Measurements from ENCODE around the gene TMSB4X. TPM values are rescaled to one million over a fixed set of nuclear protein-coding genes. Genes with fewer than 3 reads are reported as not detected.

Gene TMSB4X
- total RNA-seq, 1 donor from 2014 or later = 2,924 TPM

DNA sequence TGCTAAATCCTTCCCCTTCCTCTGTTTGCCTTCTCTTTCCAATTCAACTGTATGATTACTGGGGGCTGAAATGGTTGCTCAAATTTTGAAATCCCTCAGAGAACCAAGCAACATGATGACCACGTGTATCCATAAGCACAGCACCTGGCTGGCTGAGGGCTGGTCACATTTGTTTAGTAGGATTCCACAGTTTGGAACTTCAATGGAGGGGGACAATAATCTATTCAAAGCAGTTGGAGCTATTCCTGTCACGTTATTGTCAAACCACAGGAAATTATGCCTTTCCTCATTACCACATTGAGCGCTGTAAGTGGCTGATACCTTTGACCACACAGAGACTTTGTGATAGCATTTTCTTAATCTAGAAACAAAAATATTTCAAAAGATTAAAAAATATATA lies 7.0 kb downstream of the TMSB4X start:
- TF ChIP-seq, protein P1, sequence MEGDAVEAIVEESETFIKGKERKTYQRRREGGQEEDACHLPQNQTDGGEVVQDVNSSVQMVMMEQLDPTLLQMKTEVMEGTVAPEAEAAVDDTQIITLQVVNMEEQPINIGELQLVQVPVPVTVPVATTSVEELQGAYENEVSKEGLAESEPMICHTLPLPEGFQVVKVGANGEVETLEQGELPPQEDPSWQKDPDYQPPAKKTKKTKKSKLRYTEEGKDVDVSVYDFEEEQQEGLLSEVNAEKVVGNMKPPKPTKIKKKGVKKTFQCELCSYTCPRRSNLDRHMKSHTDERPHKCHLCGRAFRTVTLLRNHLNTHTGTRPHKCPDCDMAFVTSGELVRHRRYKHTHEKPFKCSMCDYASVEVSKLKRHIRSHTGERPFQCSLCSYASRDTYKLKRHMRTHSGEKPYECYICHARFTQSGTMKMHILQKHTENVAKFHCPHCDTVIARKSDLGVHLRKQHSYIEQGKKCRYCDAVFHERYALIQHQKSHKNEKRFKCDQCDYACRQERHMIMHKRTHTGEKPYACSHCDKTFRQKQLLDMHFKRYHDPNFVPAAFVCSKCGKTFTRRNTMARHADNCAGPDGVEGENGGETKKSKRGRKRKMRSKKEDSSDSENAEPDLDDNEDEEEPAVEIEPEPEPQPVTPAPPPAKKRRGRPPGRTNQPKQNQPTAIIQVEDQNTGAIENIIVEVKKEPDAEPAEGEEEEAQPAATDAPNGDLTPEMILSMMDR (IDR thresholded peaks at IDR 0.05) = no peak
- H3K27me3 Mint-ChIP-seq (ENCODE audit: unreplicated experiment) = no peaks in the 10 kb centered on the region

DNA sequence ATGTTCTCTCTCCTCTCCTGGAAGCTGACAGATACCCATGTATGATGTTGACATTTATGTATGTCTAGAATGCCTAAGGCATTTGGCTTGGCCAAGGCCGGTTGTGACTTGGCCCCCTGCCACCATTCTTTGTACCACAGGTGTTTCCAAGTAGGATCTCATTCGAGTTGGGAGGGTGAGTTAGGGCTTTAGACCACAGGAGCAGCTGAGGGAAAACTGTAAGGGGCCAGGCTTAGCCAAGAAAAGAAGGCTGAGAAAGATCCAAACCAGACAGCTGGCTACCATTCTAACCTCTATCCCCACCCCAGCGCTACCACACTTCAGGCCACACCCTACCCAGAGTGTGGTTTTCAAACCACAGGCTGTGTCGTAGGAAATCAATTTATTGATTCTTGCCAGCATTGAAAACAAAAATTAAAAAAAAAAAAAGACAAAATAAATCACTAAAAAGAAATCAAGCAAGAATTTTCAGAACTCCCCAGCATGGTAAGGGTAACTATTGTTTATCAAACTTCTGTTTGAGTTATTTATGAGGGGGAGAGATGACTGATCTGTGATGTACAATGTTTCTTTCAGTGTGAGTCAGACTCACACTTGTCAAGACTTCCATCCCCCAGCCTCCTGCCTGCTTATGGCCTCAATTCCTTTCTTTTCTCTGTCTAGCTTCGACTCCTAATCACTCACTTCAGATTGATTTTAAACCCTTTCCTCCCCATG lies 9.9 kb downstream of the TMSB4X start:
- Mint-ChIP-seq H3K4me3 (ENCODE audit: unreplicated experiment) (no peak overlapping the region), H3K9me3 (ENCODE audit: unreplicated experiment) (peaks cover 10% of the 10 kb centered on the region), H3K27ac (ENCODE audit: unreplicated experiment) (peak overlapping the region; percentile 66), H3K36me3 (ENCODE audit: unreplicated experiment) (no peaks in the 10 kb centered on the region), H3K27me3 (ENCODE audit: unreplicated experiment) (no peaks in the 10 kb centered on the region), H3K4me1 (ENCODE audit: unreplicated experiment) (peaks cover 32% of the 10 kb centered on the region)
- TF ChIP-seq, protein P1 (IDR thresholded peaks at IDR 0.05) = no peak
- no peak for DNase-seq (ENCODE audit: extremely low spot score, unreplicated experiment)

More for the DNA sequence above, 7.0 kb downstream of the TMSB4X start:
- Mint-ChIP-seq H3K27ac (ENCODE audit: unreplicated experiment) (no peak overlapping the region), H3K4me1 (ENCODE audit: unreplicated experiment) (peaks cover 42% of the 10 kb centered on the region), H3K9me3 (ENCODE audit: unreplicated experiment) (peaks cover 8% of the 10 kb centered on the region), H3K4me3 (ENCODE audit: unreplicated experiment) (no peak overlapping the region), H3K36me3 (ENCODE audit: unreplicated experiment) (peaks cover 10% of the 10 kb centered on the region)
- no peak for DNase-seq (ENCODE audit: extremely low spot score, unreplicated experiment)

DNA sequence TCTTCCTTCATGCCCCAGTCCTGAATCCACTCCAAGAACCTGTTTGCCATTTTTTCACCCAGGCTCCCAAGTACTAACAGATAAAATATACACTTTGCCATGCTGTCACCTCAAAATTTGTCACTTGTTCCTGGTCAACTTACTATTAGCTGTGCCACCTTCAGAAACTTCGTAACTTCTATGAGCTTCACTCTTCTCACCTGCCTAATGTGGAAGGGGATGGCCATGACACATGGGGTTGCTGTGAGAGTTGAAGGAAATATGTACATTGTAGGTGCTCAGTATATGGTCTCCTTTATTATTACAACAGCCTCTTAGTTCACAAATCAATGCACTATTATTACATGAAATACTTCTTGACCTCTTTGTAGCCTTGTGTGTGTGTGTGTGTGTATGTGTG lies 10.4 kb downstream of the TMSB4X start:
- no peak overlapping the region for H3K4me3 Mint-ChIP-seq (ENCODE audit: unreplicated experiment)
- H3K27me3 Mint-ChIP-seq (ENCODE audit: unreplicated experiment) = no peaks in the 10 kb centered on the region
- DNase-seq (ENCODE audit: extremely low spot score, unreplicated experiment) = no peak
- peak overlapping the region; percentile 66 for H3K27ac Mint-ChIP-seq (ENCODE audit: unreplicated experiment)
- TF ChIP-seq, protein P1 (IDR thresholded peaks at IDR 0.05) = no peak
- peaks cover 29% of the 10 kb centered on the region for H3K4me1 Mint-ChIP-seq (ENCODE audit: unreplicated experiment)
- H3K36me3 Mint-ChIP-seq (ENCODE audit: unreplicated experiment) = no peaks in the 10 kb centered on the region
- peaks cover 10% of the 10 kb centered on the region for H3K9me3 Mint-ChIP-seq (ENCODE audit: unreplicated experiment)

DNA sequence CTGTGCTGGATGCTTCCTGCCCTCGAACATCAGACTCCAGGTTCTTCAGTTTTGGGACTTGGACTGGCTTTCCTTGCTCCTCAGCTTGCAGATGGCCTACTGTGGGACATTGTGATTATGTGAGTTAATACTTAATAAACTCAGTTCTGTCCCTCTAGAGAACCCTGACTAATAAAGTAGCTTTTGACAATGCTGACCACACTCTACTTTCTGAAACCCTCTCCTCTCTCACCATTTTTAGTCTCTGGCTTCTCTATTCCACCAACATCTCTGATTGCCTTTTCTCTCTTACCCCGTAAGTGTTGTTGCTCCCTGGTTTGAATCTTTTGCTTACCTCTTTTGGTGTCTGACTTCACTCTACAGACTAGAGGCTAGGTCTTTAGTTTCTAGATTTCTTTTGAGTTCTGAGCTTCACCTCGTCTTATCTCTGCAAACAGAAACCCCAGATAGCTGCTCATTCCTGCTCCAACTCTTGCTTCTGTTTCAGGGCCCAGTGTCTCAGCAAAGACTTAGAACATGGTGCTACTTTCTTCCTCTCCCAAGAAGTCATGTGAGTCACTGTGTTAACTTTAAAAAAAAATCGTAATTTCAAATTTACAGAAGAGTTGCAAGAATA lies 11.4 kb downstream of the TMSB4X start:
- TF ChIP-seq, protein P1 (IDR thresholded peaks at IDR 0.05) = no peak
- Mint-ChIP-seq H3K36me3 (ENCODE audit: unreplicated experiment) (no peaks in the 10 kb centered on the region), H3K4me1 (ENCODE audit: unreplicated experiment) (peaks cover 29% of the 10 kb centered on the region), H3K27me3 (ENCODE audit: unreplicated experiment) (no peaks in the 10 kb centered on the region), H3K27ac (ENCODE audit: unreplicated experiment) (no peak overlapping the region), H3K9me3 (ENCODE audit: unreplicated experiment) (peaks cover 10% of the 10 kb centered on the region), H3K4me3 (ENCODE audit: unreplicated experiment) (no peak overlapping the region)
- no peak for DNase-seq (ENCODE audit: extremely low spot score, unreplicated experiment)

DNA sequence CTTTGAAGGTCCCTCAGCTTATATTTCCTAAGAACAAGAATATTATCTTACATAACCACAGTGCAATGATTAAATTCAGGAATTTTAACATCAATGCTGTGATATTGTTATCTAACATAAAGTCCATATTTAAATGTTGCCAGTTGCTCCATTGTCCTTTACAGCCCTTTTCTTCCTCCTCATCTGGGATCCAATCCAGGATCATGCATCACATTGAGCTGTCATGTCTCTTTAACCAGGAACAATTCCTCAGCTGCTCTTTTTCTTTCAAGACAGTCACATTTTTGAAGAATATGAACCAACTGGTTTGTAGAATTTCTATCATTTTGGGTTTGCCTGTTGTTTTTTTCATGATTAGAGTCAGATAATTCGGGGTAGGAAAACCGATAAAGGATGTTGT lies 12.0 kb downstream of the TMSB4X start:
- Mint-ChIP-seq H3K27me3 (ENCODE audit: unreplicated experiment) (no peaks in the 10 kb centered on the region), H3K4me1 (ENCODE audit: unreplicated experiment) (peaks cover 29% of the 10 kb centered on the region), H3K36me3 (ENCODE audit: unreplicated experiment) (no peaks in the 10 kb centered on the region), H3K4me3 (ENCODE audit: unreplicated experiment) (no peak overlapping the region), H3K9me3 (ENCODE audit: unreplicated experiment) (peaks cover 10% of the 10 kb centered on the region), H3K27ac (ENCODE audit: unreplicated experiment) (no peak overlapping the region)
- TF ChIP-seq, protein P1 (IDR thresholded peaks at IDR 0.05) = no peak
- DNase-seq (ENCODE audit: extremely low spot score, unreplicated experiment) = no peak

Measured in osteocyte (in vitro differentiated cells).